Neural cell (in vitro differentiated cells): Measurements from ENCODE around the gene CPLANE1. TPM values are rescaled to one million over a fixed set of nuclear protein-coding genes. Genes with fewer than 3 reads are reported as not detected.

ENCODE experiments used
- H2AFZ ChIP-seq: fragments of 200-600, 300-800 bp; sonication (generic), shearing (Covaris generic); 2 replicates; pipeline ENCODE4 v1.6.0; 2014; ENCODE audit warnings: low read depth, mild to moderate bottlenecking, antibody characterized with exemption, low read length, moderate library complexity
- H3F3A ChIP-seq: fragments of 200-600 bp; shearing (Covaris generic); 2 replicates; pipeline ENCODE4 v1.6.1; 2016; ENCODE audit warnings: mild to moderate bottlenecking, moderate library complexity, mixed read lengths, antibody characterized with exemption, low read length; ENCODE audit not compliant: insufficient read depth, poor library complexity, severe bottlenecking
- H3K27ac ChIP-seq: fragments of 200-600, 300-800 bp; sonication (generic), shearing (Covaris generic); 2 replicates; pipeline ENCODE4 v1.5.1; 2014; ENCODE audit warnings: mild to moderate bottlenecking, low read length, moderate library complexity
- H3K27me3 ChIP-seq: fragments of 300-800, 200-600 bp; sonication (generic), shearing (Covaris generic); 2 replicates; pipeline ENCODE4 v1.6.0; 2014; ENCODE audit warnings: mild to moderate bottlenecking, low read depth, low read length, moderate library complexity; ENCODE audit not compliant: insufficient read depth
- H3K36me3 ChIP-seq: fragments of 300-800, 200-600 bp; sonication (generic), shearing (Covaris generic); 2 replicates; pipeline ENCODE4 v1.5.1; 2014; ENCODE audit warnings: mild to moderate bottlenecking, antibody characterized with exemption, low read length, moderate library complexity; ENCODE audit not compliant: insufficient read depth
- H3K4me2 ChIP-seq: fragments of 300-800, 200-600 bp; sonication (generic), shearing (Covaris generic); 2 replicates; pipeline ENCODE4 v1.6.0; 2014; ENCODE audit warnings: mild to moderate bottlenecking, low read length
- H3K4me3 ChIP-seq: fragments of 300-800, 200-600 bp; sonication (generic), shearing (Covaris generic); 2 replicates; pipeline ENCODE4 v1.5.1; 2014; ENCODE audit warnings: mild to moderate bottlenecking, low read length, moderate library complexity
- H3K79me2 ChIP-seq: fragments of 200-600 bp; shearing (Covaris generic); replicated peaks from 2 replicates; pipeline ENCODE4 v1.6.0; 2014; ENCODE audit warnings: mild to moderate bottlenecking, low read length, moderate library complexity; ENCODE audit not compliant: insufficient read depth
- H3K9ac ChIP-seq: fragments of 300-800, 200-600 bp; sonication (generic), shearing (Covaris generic); 2 replicates; pipeline ENCODE4 v1.6.1; 2016; ENCODE audit warnings: mild to moderate bottlenecking, low read length, mixed read lengths
- H3K9me2 ChIP-seq: fragments of 200-600 bp; shearing (Covaris generic); 2 replicates; pipeline ENCODE4 v1.6.1; 2016; ENCODE audit warnings: mild to moderate bottlenecking, low read length, mixed read lengths; ENCODE audit not compliant: insufficient read depth
- H3K9me3 ChIP-seq: fragments of 200-600, 300-800 bp; sonication (generic), shearing (Covaris generic); 2 replicates; pipeline ENCODE4 v1.6.1; 2016; ENCODE audit warnings: mild to moderate bottlenecking, mixed run types, low read length, moderate library complexity, mixed read lengths
- H4K20me1 ChIP-seq: fragments of 200-600 bp; shearing (Covaris generic); 2 replicates; pipeline ENCODE4 v1.6.1; 2016; ENCODE audit warnings: mild to moderate bottlenecking, mixed run types; ENCODE audit not compliant: insufficient read depth
- EP300 ChIP-seq: fragments of 450-650 bp; conservative IDR thresholded peaks from 2 replicates; pipeline ENCODE4 v1.6.1; 2014; ENCODE audit warnings: antibody characterized with exemption, mild to moderate bottlenecking, moderate library complexity; ENCODE audit not compliant: poor library complexity, severe bottlenecking
- EZH2 ChIP-seq: fragments of 200-600, 300-800 bp; shearing (Covaris generic), sonication (generic); IDR thresholded peaks from 2 replicates; pipeline ENCODE4 v1.6.1; 2014; ENCODE audit warnings: antibody characterized with exemption, low read length, borderline replicate concordance, mild to moderate bottlenecking; ENCODE audit not compliant: insufficient read depth, poor library complexity, severe bottlenecking
- MXI1 ChIP-seq: fragments of 450-650 bp; conservative IDR thresholded peaks from 2 replicates; pipeline ENCODE4 v1.6.1; 2014; ENCODE audit warnings: antibody characterized with exemption, mild to moderate bottlenecking; ENCODE audit not compliant: poor library complexity, severe bottlenecking
- POLR2AphosphoS5 ChIP-seq: IDR thresholded peaks from 2 replicates; pipeline ENCODE4 v1.6.1; 2012
- RAD21 ChIP-seq: fragments of 450-650 bp; conservative IDR thresholded peaks from 2 replicates; pipeline ENCODE4 v1.6.1; 2014; ENCODE audit warnings: antibody characterized with exemption, mild to moderate bottlenecking, moderate library complexity
- SMC3 ChIP-seq: fragments of 450-650 bp; conservative IDR thresholded peaks from 2 replicates; pipeline ENCODE4 v1.6.1; 2014; ENCODE audit warnings: antibody characterized with exemption, mild to moderate bottlenecking, moderate library complexity; ENCODE audit not compliant: poor library complexity
- TAF1 ChIP-seq: IDR thresholded peaks from 2 replicates; pipeline ENCODE4 v1.6.1; 2012; ENCODE audit warnings: low read depth
- polyA plus RNA-seq: library from polyadenylated mRNA; depleted of rRNA; stranded (reverse); fragments of >200 nt; gene quantifications from 2 replicates; pipeline ENCODE4 v1.2.3, GENCODE V29; 2014
- TF ChIP-seq, protein P1 (sequence below): fragments of 450-650 bp; IDR thresholded peaks from 2 replicates; pipeline ENCODE4 v1.5.1; 2014; ENCODE audit warnings: antibody characterized with exemption, mild to moderate bottlenecking, moderate library complexity; ENCODE audit not compliant: poor library complexity, severe bottlenecking
- TF ChIP-seq, protein P2 (sequence below): IDR thresholded peaks from 2 replicates; pipeline ENCODE4 v1.6.1; 2012; ENCODE audit warnings: borderline replicate concordance

CPLANE1 gene
- polyA plus RNA-seq, 1 donor from 2014 or later, result 26.0 TPM

DNA sequence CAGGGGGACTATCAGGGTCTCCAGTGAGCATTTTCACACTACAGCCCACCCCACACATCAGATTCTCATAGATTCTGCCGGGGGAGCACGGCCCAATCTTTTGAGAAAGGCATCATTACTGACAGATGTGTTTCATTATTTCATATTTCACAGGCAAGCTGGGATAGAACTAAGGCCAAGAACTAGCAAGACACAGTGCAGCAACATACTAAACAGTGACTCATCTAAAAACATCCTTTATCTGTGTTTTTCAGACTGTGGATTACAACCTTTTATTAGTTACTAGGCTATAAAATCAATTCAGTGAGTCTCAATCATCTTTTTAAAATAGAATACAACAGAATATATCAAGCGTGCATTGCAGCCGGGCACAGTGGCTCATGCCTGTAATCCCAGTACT lies 59.8 kb downstream of the CPLANE1 start:
- TF ChIP-seq EZH2, result no peak
- TF ChIP-seq, protein P1, sequence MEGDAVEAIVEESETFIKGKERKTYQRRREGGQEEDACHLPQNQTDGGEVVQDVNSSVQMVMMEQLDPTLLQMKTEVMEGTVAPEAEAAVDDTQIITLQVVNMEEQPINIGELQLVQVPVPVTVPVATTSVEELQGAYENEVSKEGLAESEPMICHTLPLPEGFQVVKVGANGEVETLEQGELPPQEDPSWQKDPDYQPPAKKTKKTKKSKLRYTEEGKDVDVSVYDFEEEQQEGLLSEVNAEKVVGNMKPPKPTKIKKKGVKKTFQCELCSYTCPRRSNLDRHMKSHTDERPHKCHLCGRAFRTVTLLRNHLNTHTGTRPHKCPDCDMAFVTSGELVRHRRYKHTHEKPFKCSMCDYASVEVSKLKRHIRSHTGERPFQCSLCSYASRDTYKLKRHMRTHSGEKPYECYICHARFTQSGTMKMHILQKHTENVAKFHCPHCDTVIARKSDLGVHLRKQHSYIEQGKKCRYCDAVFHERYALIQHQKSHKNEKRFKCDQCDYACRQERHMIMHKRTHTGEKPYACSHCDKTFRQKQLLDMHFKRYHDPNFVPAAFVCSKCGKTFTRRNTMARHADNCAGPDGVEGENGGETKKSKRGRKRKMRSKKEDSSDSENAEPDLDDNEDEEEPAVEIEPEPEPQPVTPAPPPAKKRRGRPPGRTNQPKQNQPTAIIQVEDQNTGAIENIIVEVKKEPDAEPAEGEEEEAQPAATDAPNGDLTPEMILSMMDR, result no peak
- TF ChIP-seq, protein P2, sequence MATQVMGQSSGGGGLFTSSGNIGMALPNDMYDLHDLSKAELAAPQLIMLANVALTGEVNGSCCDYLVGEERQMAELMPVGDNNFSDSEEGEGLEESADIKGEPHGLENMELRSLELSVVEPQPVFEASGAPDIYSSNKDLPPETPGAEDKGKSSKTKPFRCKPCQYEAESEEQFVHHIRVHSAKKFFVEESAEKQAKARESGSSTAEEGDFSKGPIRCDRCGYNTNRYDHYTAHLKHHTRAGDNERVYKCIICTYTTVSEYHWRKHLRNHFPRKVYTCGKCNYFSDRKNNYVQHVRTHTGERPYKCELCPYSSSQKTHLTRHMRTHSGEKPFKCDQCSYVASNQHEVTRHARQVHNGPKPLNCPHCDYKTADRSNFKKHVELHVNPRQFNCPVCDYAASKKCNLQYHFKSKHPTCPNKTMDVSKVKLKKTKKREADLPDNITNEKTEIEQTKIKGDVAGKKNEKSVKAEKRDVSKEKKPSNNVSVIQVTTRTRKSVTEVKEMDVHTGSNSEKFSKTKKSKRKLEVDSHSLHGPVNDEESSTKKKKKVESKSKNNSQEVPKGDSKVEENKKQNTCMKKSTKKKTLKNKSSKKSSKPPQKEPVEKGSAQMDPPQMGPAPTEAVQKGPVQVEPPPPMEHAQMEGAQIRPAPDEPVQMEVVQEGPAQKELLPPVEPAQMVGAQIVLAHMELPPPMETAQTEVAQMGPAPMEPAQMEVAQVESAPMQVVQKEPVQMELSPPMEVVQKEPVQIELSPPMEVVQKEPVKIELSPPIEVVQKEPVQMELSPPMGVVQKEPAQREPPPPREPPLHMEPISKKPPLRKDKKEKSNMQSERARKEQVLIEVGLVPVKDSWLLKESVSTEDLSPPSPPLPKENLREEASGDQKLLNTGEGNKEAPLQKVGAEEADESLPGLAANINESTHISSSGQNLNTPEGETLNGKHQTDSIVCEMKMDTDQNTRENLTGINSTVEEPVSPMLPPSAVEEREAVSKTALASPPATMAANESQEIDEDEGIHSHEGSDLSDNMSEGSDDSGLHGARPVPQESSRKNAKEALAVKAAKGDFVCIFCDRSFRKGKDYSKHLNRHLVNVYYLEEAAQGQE, result no peak
- TF ChIP-seq SMC3, result no peak
- TF ChIP-seq TAF1, result no peak
- no peak for TF ChIP-seq EP300
- TF ChIP-seq RAD21, result no peak
- no peak for TF ChIP-seq MXI1
- no peak for TF ChIP-seq POLR2AphosphoS5
- Histone ChIP-seq H3K27ac (no peak overlapping the region), H3F3A (no peaks in the 10 kb centered on the region), H3K79me2 (no peaks in the 10 kb centered on the region), H4K20me1 (no peaks in the 10 kb centered on the region), H3K4me2 (no peak overlapping the region), H3K9me2 (no peaks in the 10 kb centered on the region), H3K9ac (no peak overlapping the region), H3K9me3 (no peaks in the 10 kb centered on the region), H3K36me3 (no peaks in the 10 kb centered on the region), H2AFZ (no peak overlapping the region), H3K4me3 (no peak overlapping the region), H3K27me3 (no peaks in the 10 kb centered on the region)

DNA sequence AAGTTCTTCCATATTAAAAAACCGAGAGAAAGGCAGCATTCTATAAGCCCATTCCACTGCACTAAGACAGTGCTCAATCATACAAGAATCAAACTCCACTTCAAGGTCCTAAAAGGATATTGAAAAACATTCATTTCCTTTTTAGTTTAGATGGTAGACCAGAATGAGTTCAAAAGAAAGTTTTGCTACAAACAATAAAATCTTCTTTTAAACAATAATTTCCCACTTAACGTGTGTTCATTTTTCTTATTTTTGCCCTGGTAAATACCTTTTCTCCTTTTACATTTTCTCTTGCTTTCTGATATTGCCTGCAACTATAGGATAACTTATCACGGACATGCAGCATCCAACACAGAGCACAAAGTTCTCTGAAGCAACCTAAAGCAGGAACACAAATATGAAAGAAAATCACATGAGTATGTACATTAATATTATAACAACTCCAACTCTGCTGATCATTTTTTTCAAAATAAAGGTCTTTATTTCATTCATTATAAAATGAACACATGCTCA lies 61.7 kb downstream of the CPLANE1 start:
- no peaks in the 10 kb centered on the region for H3K27me3 ChIP-seq
- no peak overlapping the region for H2AFZ ChIP-seq
- H3F3A ChIP-seq, result no peaks in the 10 kb centered on the region
- H3K79me2 ChIP-seq, result no peaks in the 10 kb centered on the region
- TF ChIP-seq EP300 (no peak), MXI1 (no peak), RAD21 (no peak), TAF1 (no peak), POLR2AphosphoS5 (no peak), EZH2 (no peak), SMC3 (no peak)
- TF ChIP-seq, protein P1, result no peak
- TF ChIP-seq, protein P2, result no peak
- no peak overlapping the region for H3K4me3 ChIP-seq
- H3K9me2 ChIP-seq, result no peaks in the 10 kb centered on the region
- no peaks in the 10 kb centered on the region for H3K36me3 ChIP-seq
- no peaks in the 10 kb centered on the region for H3K9me3 ChIP-seq
- H3K27ac ChIP-seq, result no peak overlapping the region
- H3K9ac ChIP-seq, result no peak overlapping the region
- H3K4me2 ChIP-seq, result no peak overlapping the region
- H4K20me1 ChIP-seq, result no peaks in the 10 kb centered on the region
